Activated naive CD8-positive, alpha-beta T cell treated with anti-CD3 and anti-CD28 coated beads, Interleukin-2, amount 50 U/mL, for 16 hours (primary cell): ENCODE results near the gene SYN1.

Source experiments
- DNase-seq: peaks from one replicate; pipeline ENCODE4 v3.0.0-alpha.2; 2020; ENCODE audit warnings: low read depth, low spot score

Gene SYN1

GRCh38 chrX:47574076-47574546, 45.5 kb downstream of the SYN1 start:
- DNase-seq, result no peak

GRCh38 chrX:47573341-47574075, 46.1 kb downstream of the SYN1 start:
- DNase-seq, result no peak

GRCh38 chrX:47572773-47573340, 46.8 kb downstream of the SYN1 start:
- no peak for DNase-seq

GRCh38 chrX:47571896-47572295, 47.8 kb downstream of the SYN1 start:
- DNase-seq, result no peak

GRCh38 chrX:47571215-47571614, 48.4 kb downstream of the SYN1 start:
- DNase-seq, result no peak

- no peak for DNase-seq
Observed at GRCh38 chrX:47570794-47571193, 48.9 kb downstream of the SYN1 start.

GRCh38 chrX:47568656-47569295, 50.9 kb downstream of the SYN1 start:
- peak; percentile 7 for DNase-seq

- DNase-seq, result no peak
Observed at GRCh38 chrX:47566841-47567240, 52.8 kb downstream of the SYN1 start.

- DNase-seq, result no peak
Observed at GRCh38 chrX:47564438-47565085, 55.1 kb downstream of the SYN1 start.

- DNase-seq, result no peak
Observed at GRCh38 chrX:47563801-47564315, 55.8 kb downstream of the SYN1 start.

- DNase-seq, result no peak
Observed at GRCh38 chrX:47562615-47563243, 56.9 kb downstream of the SYN1 start.

- DNase-seq, result no peak
Observed at GRCh38 chrX:47561659-47562151, 58.0 kb downstream of the SYN1 start.

- peak; percentile 86 for DNase-seq
Observed at GRCh38 chrX:47560934-47561658, 58.6 kb downstream of the SYN1 start, which contains the start of gene ARAF. Gene ARAF (plus strand): TSS chrX:47561205. CDS start chrX:47562968, 1,763 bp downstream.

GRCh38 chrX:47560179-47560933, 59.3 kb downstream of the SYN1 start:
- no peak for DNase-seq

GRCh38 chrX:47558436-47558835, 61.2 kb downstream of the SYN1 start:
- DNase-seq, result no peak

GRCh38 chrX:47556045-47556623, 63.5 kb downstream of the SYN1 start:
- peak; percentile 60 for DNase-seq

- DNase-seq, result no peak
Observed at GRCh38 chrX:47543496-47543895, 76.2 kb downstream of the SYN1 start.

- DNase-seq, result no peak
Observed at GRCh38 chrX:47540754-47541538, 78.7 kb downstream of the SYN1 start.

GRCh38 chrX:47539860-47540259, 79.8 kb downstream of the SYN1 start:
- no peak for DNase-seq
